A204.1 (cell line): ENCODE results near the gene KIAA1755.

Experiments used
- FAIRE-seq: peaks from 2 replicates; lab custom pipeline; 2012; peaks lifted over from hg19 to GRCh38; lab: Jason Lieb, UNC

Gene KIAA1755

GRCh38 chr20:38260378-38261053, at the start of gene KIAA1755:
Gene KIAA1755, minus strand, starts transcription at chr20:38260735. Its CDS starts 235 bp downstream, at chr20:38260500.
- no peak for FAIRE-seq

- no peak for FAIRE-seq
Observed at GRCh38 chr20:38308447-38308846, 47.9 kb upstream of the KIAA1755 start.

GRCh38 chr20:38308047-38308438, 47.5 kb upstream of the KIAA1755 start:
- no peak for FAIRE-seq

- FAIRE-seq = no peak
Observed at GRCh38 chr20:38307371-38308046, 47.0 kb upstream of the KIAA1755 start.

- FAIRE-seq = no peak
Observed at GRCh38 chr20:38306379-38306778, 45.8 kb upstream of the KIAA1755 start.

- FAIRE-seq = no peak
Observed at GRCh38 chr20:38305541-38305940, 45.0 kb upstream of the KIAA1755 start.

GRCh38 chr20:38304845-38305447, 44.4 kb upstream of the KIAA1755 start:
- FAIRE-seq = no peak

- FAIRE-seq = no peak
Observed at GRCh38 chr20:38303908-38304379, 43.4 kb upstream of the KIAA1755 start, which contains the start of gene BPI. Gene BPI, plus strand, starts transcription at chr20:38304156. Its CDS starts 68 bp downstream, at chr20:38304224.

GRCh38 chr20:38302786-38303185, 42.3 kb upstream of the KIAA1755 start:
- FAIRE-seq = no peak

- FAIRE-seq = no peak
Observed at GRCh38 chr20:38301309-38301708, 40.8 kb upstream of the KIAA1755 start.

- FAIRE-seq = no peak
Observed at GRCh38 chr20:38300438-38300837, 39.9 kb upstream of the KIAA1755 start.

- FAIRE-seq = no peak
Observed at GRCh38 chr20:38299963-38300362, 39.4 kb upstream of the KIAA1755 start.

GRCh38 chr20:38298768-38299288, 38.3 kb upstream of the KIAA1755 start:
- FAIRE-seq = no peak

GRCh38 chr20:38297916-38298674, 37.6 kb upstream of the KIAA1755 start:
- no peak for FAIRE-seq

- no peak for FAIRE-seq
Observed at GRCh38 chr20:38296433-38296832, 35.9 kb upstream of the KIAA1755 start.

- FAIRE-seq = no peak
Observed at GRCh38 chr20:38295811-38296210, 35.3 kb upstream of the KIAA1755 start.

- FAIRE-seq = no peak
Observed at GRCh38 chr20:38294076-38294591, 33.6 kb upstream of the KIAA1755 start.

- FAIRE-seq = no peak
Observed at GRCh38 chr20:38293491-38294065, 33.0 kb upstream of the KIAA1755 start.

- FAIRE-seq = no peak
Observed at GRCh38 chr20:38291966-38292365, 31.4 kb upstream of the KIAA1755 start.

GRCh38 chr20:38290829-38291814, 30.6 kb upstream of the KIAA1755 start:
- no peak for FAIRE-seq
